HepG2 (cell line): ENCODE measurements around the gene SYT17. TPM values are rescaled to one million over a fixed set of nuclear protein-coding genes. Genes with fewer than 3 reads are reported as not detected.

ENCODE experiments used
- ATAC-seq: fragments of 200-7000 bp; cut with Tn5 transposase; 3 replicates; pipeline ENCODE4 v1.9.1; 2020; ENCODE audit warnings: mild to moderate bottlenecking, moderate library complexity
- BruUV-seq: library from RNA; stranded (reverse); fragments of 400-500 nt; replicated peaks from 2 replicates; lab custom pipeline; 2021; lab: Mats Ljungman, UMichigan
- CTCF ChIA-PET: fragments of 300-600 bp; formaldehyde crosslinking; extraction: SDS; loops from one replicate; lab custom pipeline; 2021; ENCODE audit warnings: low total read pairs, inconsistent platforms, low intra/inter-chr PET ratio; lab: Yijun Ruan, JAX
- POLR2A ChIA-PET: fragments of 350-600 bp; sonication (Branson Sonifier 250); formaldehyde crosslinking; loops from one replicate; lab custom pipeline; 2020; ENCODE audit warnings: antibody characterized with exemption, inconsistent platforms; lab: Yijun Ruan, JAX
- DNase-seq: peaks from one replicate; pipeline ENCODE4 v3.0.0-alpha.2; 2015; ENCODE audit warnings: low spot score
- FAIRE-seq: peaks from 3 replicates; lab custom pipeline; 2011; peaks lifted over from hg19 to GRCh38; lab: Jason Lieb, UNC
- H2AFZ ChIP-seq: one replicate; pipeline ENCODE4 v1.6.1; 2011; ENCODE audit warnings: low read length, inconsistent platforms
- H3K27ac ChIP-seq: fragments of 300-600 bp; 3 replicates; pipeline ENCODE4 v1.8.0; 2011; ENCODE audit warnings: mixed run types, mild to moderate bottlenecking, mixed read lengths, low read length, inconsistent platforms; ENCODE audit not compliant: insufficient read depth; ENCODE audit errors: extremely low read length
- H3K27me3 ChIP-seq, 2 experiments: fragments of 200-600 bp in 1 of 2; 2 replicates in 1 of 2; 3 replicates in 1 of 2; pipeline versions ENCODE4 v1.6.0 to v1.8.0; 2011; ENCODE audit warnings: low read length in 2 of 2, mild to moderate bottlenecking in 2 of 2, moderate library complexity in 2 of 2, inconsistent platforms in 1 of 2; ENCODE audit not compliant: insufficient read depth in 2 of 2, control insufficient read depth in 1 of 2
- H3K36me3 ChIP-seq, 2 experiments: fragments of 200-600 bp in 1 of 2; replicated peaks in 1 of 2; 2 replicates in 1 of 2; 3 replicates in 1 of 2; pipeline versions ENCODE4 v1.5.1 to v1.8.0; 2011; ENCODE audit warnings: low read length in 2 of 2, inconsistent platforms in 1 of 2; ENCODE audit not compliant: insufficient read depth in 2 of 2, control insufficient read depth in 1 of 2
- H3K4me1 ChIP-seq: 2 replicates; pipeline ENCODE4 v1.5.1; 2012; ENCODE audit warnings: low read length, inconsistent platforms; ENCODE audit not compliant: insufficient read depth
- H3K4me2 ChIP-seq: 2 replicates; pipeline ENCODE4 v1.6.0; 2011; ENCODE audit warnings: low read depth, low read length, inconsistent platforms
- H3K4me3 ChIP-seq, 3 experiments: fragments of 200-600 bp in 1 of 3; sonication (generic), shearing (Covaris generic) in 1 of 3; replicated peaks in 1 of 3; 2 replicates each; pipeline ENCODE4 v1.5.1; 2011 to 2016; ENCODE audit warnings: low read length in 3 of 3, inconsistent platforms in 2 of 3, low read depth in 2 of 3, mild to moderate bottlenecking in 2 of 3, control low read depth in 1 of 3, mixed read lengths in 1 of 3; ENCODE audit not compliant: insufficient read depth in 1 of 3
- H3K79me2 ChIP-seq: one replicate; pipeline ENCODE4 v1.6.1; 2011; ENCODE audit warnings: low read length, inconsistent platforms; ENCODE audit not compliant: insufficient read depth
- H3K9ac ChIP-seq: 2 replicates; pipeline ENCODE4 v1.6.0; 2011; ENCODE audit warnings: mild to moderate bottlenecking, low read depth, low read length, inconsistent platforms; ENCODE audit not compliant: insufficient read depth
- H3K9me3 ChIP-seq: 2 replicates; pipeline ENCODE4 v1.5.1; 2012; ENCODE audit warnings: mild to moderate bottlenecking, low read length
- H4K20me1 ChIP-seq: 2 replicates; pipeline ENCODE4 v1.6.0; 2011; ENCODE audit warnings: inconsistent platforms, mild to moderate bottlenecking, low read length, moderate library complexity; ENCODE audit not compliant: insufficient read depth
- AHR ChIP-seq: IDR thresholded peaks from 2 replicates; pipeline ENCODE4 v1.6.1; 2018; ENCODE audit warnings: missing genetic modification reagents, missing compliant biosample characterization
- ASH2L ChIP-seq: fragments of 300-600, 200-600 bp; sonication (generic); IDR thresholded peaks from 2 replicates; pipeline ENCODE4 v1.7.0; 2017; ENCODE audit warnings: low read depth, mild to moderate bottlenecking, moderate library complexity, mixed read lengths, low read length; ENCODE audit not compliant: insufficient read length
- KAT7 ChIP-seq: IDR thresholded peaks from 2 replicates; pipeline ENCODE4 v1.6.1; 2018; ENCODE audit warnings: borderline replicate concordance, missing compliant biosample characterization
- MAZ ChIP-seq, 2 experiments: sonication (generic) in 1 of 2; formaldehyde crosslinking in 1 of 2; IDR thresholded peaks; 2 replicates each; pipeline versions ENCODE4 v1.5.0 to v1.6.1; 2012 to 2020; ENCODE audit warnings: low read depth in 2 of 2, mild to moderate bottlenecking in 2 of 2, borderline replicate concordance in 1 of 2, improper control_type of control experiment in 1 of 2, low read length in 1 of 2, missing genetic modification reagents in 1 of 2, moderate library complexity in 1 of 2
- MED1 ChIP-seq: sonication (generic); formaldehyde crosslinking; IDR thresholded peaks from 2 replicates; pipeline ENCODE4 v1.4.0; 2020; ENCODE audit warnings: missing genetic modification reagents
- NR3C1 ChIP-seq: sonication (generic); formaldehyde crosslinking; IDR thresholded peaks from 2 replicates; pipeline ENCODE4 v1.4.0; 2020; ENCODE audit warnings: missing genetic modification reagents
- ZNF616 ChIP-seq: sonication (generic); formaldehyde crosslinking; IDR thresholded peaks from 2 replicates; pipeline ENCODE4 v1.5.0; 2020; ENCODE audit warnings: low read depth, mild to moderate bottlenecking, missing genetic modification reagents
- ZNF652 ChIP-seq: IDR thresholded peaks from 2 replicates; pipeline ENCODE4 v1.6.1; 2016; ENCODE audit warnings: low read depth, borderline replicate concordance
- WGBS: methylation state at CpG from one replicate; pipeline ENCODE4 v1.1.6; 2017; ENCODE audit warnings: low lambda C conversion rate; 5-methylcytosine and 5-hydroxymethylcytosine counted together
- in situ Hi-C: cut with HindIII; loops from 2 replicates; pipeline ENCODE4 v1.10.0; 2017; ENCODE audit warnings: low pct_unique_long_range_greater_than_20kb; ENCODE audit not compliant: extremely low pct_ligation_motif_present
- intact Hi-C: fragments of 100-400 bp; cut with micrococcal nuclease; formaldehyde crosslinking; loops from one replicate; pipeline ENCODE4 v1.10.0; 2022; ENCODE audit not compliant: unreplicated experiment
- polyA plus RNA-seq, 8 experiments: library from polyadenylated mRNA; depleted of rRNA in 3 of 8; stranded (reverse) in 7 of 8; unstranded in 1 of 8; fragments of >200 nt; fragmentation: Illumina TruSeq in 4 of 8; extraction: Trizol in 4 of 8; gene quantifications; 2 replicates each; pipeline versions ENCODE4 v1.2.1 to v1.2.3, GENCODE V29; 2011 to 2016; ENCODE audit warnings: low read depth in 4 of 8, missing spikeins in 1 of 8, mixed read lengths in 1 of 8; ENCODE audit not compliant: insufficient read depth in 1 of 8
- total RNA-seq, 5 experiments: library from RNA; depleted of rRNA; stranded (reverse); fragments of >200 nt; fragmentation: Illumina TruSeq; extraction: Trizol; gene quantifications; 2 replicates each; pipeline ENCODE4 v1.2.3, GENCODE V29; 2016; ENCODE audit warnings: low read depth in 1 of 5
- TF ChIP-seq, protein P1 (sequence below): sonication (generic); formaldehyde crosslinking; IDR thresholded peaks from 2 replicates; pipeline ENCODE4 v1.4.0; 2020; ENCODE audit warnings: missing genetic modification reagents, borderline replicate concordance
- TF ChIP-seq, protein P2 (sequence below): sonication (generic); formaldehyde crosslinking; IDR thresholded peaks from 2 replicates; pipeline ENCODE4 v1.5.0; 2020; ENCODE audit warnings: missing genetic modification reagents
- TF ChIP-seq, protein P3 (sequence below): sonication (generic); formaldehyde crosslinking; IDR thresholded peaks from 2 replicates; pipeline ENCODE4 v1.8.1; 2023; ENCODE audit warnings: mild to moderate bottlenecking, moderate library complexity, missing genetic modification reagents
- TF ChIP-seq, protein P4 (sequence below): IDR thresholded peaks from 2 replicates; pipeline ENCODE4 v1.6.1; 2016; ENCODE audit warnings: low read depth
- TF ChIP-seq, protein P5 (sequence below): sonication (generic); formaldehyde crosslinking; IDR thresholded peaks from 2 replicates; pipeline ENCODE4 v1.4.0; 2020; ENCODE audit warnings: missing genetic modification reagents
- TF ChIP-seq, protein P6 (sequence below): sonication (generic); formaldehyde crosslinking; IDR thresholded peaks from 2 replicates; pipeline ENCODE4 v1.8.0; 2022; ENCODE audit warnings: mild to moderate bottlenecking, missing genetic modification reagents, borderline replicate concordance

The SYT17 gene
- total and polyA plus RNA-seq, 2 of the 13 experiments (the other 11 are each of a cell fraction or from before 2014, with no cell fraction given), result 0.44 TPM; not detected in 1

DNA sequence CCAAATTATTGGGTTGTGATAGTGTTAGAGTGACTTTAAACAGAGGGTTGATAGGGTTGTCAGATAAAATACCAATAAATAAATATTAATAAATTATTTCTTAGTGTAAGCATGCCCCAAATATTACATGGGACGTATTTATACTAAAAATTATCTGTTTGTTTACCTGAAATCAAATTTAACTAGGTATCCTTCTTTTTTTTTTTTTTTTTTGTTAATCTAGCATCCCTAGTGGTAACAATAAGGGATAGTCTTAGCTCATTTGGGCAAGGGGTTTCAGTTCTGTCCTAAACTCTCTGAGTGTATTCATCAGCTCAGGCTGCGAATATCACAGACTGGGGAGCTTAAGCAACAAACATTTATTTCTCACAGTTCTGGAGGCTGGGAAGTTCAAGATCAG is 118.8 kb downstream of the SYT17 start:
- Histone ChIP-seq H4K20me1 (no peaks in the 10 kb centered on the region), H3K27me3 (peaks cover 0 to 3% of the 10 kb centered on the region in 2 experiments; a peak in 1 of 5 replicates), H3K79me2 (no peaks in the 10 kb centered on the region), H3K4me1 (peaks cover 6% of the 10 kb centered on the region; the same call in 1 of the 2 replicates), H2AFZ (no peak overlapping the region), H3K27ac (no peak overlapping the region), H3K9ac (no peak overlapping the region), H3K36me3 (no peaks in the 10 kb centered on the region), H3K4me3 (no peak overlapping the region), H3K9me3 (no peaks in the 10 kb centered on the region), H3K4me2 (no peak overlapping the region)
- intact Hi-C loops (no loop called here), in situ Hi-C loops (no loop called here)
- ATAC-seq (no peak), FAIRE-seq (peak; percentile 28), DNase-seq (no peak)
- ChIA-PET CTCF (no interaction called here), POLR2A (no interaction called here)
- no TSS peak for BruUV-seq
- under 1% methylated on average over 2 of the region's 2 CpGs for WGBS
- TF ChIP-seq, protein P1, sequence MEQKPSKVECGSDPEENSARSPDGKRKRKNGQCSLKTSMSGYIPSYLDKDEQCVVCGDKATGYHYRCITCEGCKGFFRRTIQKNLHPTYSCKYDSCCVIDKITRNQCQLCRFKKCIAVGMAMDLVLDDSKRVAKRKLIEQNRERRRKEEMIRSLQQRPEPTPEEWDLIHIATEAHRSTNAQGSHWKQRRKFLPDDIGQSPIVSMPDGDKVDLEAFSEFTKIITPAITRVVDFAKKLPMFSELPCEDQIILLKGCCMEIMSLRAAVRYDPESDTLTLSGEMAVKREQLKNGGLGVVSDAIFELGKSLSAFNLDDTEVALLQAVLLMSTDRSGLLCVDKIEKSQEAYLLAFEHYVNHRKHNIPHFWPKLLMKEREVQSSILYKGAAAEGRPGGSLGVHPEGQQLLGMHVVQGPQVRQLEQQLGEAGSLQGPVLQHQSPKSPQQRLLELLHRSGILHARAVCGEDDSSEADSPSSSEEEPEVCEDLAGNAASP (CRISPR knock-in tag), result no peak
- TF ChIP-seq ASH2L (no peak), ZNF652 (CRISPR knock-in tag) (no peak), ZNF616 (CRISPR knock-in tag) (no peak), MED1 (CRISPR knock-in tag) (no peak), NR3C1 (CRISPR knock-in tag) (no peak), AHR (no peak), KAT7 (no peak), MAZ (IDR thresholded peaks at IDR 0.05; ENCODE audit: borderline replicate concordance, low read depth, low read length) (no peak), MAZ (CRISPR knock-in tag; IDR thresholded peaks at IDR 0.05; ENCODE audit: low read depth) (no peak)
- TF ChIP-seq, protein P2, sequence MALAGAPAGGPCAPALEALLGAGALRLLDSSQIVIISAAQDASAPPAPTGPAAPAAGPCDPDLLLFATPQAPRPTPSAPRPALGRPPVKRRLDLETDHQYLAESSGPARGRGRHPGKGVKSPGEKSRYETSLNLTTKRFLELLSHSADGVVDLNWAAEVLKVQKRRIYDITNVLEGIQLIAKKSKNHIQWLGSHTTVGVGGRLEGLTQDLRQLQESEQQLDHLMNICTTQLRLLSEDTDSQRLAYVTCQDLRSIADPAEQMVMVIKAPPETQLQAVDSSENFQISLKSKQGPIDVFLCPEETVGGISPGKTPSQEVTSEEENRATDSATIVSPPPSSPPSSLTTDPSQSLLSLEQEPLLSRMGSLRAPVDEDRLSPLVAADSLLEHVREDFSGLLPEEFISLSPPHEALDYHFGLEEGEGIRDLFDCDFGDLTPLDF, result no peak
- TF ChIP-seq, protein P3, sequence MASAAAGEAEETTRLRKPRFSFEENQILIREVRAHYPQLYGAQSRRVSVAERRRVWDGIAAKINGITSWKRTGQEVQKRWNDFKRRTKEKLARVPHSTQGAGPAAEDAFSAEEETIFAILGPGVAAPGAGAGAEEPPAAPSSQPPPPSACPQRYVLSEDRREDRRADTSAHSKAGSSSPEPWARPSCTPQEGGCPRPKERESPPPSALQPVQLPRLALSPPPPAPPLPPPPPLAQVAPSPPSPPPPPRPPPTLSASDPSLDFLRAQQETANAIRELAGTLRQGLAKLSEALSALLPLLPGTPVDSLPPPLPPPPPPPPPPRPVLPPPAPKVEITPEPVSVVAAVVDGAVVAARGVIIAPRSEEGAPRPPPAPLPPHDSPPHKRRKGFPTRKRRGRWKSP (CRISPR knock-in tag), result no peak
- TF ChIP-seq, protein P4, sequence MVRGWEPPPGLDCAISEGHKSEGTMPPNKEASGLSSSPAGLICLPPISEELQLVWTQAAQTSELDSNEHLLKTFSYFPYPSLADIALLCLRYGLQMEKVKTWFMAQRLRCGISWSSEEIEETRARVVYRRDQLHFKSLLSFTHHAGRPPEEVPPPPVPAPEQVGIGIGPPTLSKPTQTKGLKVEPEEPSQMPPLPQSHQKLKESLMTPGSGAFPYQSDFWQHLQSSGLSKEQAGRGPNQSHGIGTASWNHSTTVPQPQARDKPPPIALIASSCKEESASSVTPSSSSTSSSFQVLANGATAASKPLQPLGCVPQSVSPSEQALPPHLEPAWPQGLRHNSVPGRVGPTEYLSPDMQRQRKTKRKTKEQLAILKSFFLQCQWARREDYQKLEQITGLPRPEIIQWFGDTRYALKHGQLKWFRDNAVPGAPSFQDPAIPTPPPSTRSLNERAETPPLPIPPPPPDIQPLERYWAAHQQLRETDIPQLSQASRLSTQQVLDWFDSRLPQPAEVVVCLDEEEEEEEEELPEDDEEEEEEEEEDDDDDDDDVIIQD (CRISPR knock-in tag), result no peak
- TF ChIP-seq, protein P5, sequence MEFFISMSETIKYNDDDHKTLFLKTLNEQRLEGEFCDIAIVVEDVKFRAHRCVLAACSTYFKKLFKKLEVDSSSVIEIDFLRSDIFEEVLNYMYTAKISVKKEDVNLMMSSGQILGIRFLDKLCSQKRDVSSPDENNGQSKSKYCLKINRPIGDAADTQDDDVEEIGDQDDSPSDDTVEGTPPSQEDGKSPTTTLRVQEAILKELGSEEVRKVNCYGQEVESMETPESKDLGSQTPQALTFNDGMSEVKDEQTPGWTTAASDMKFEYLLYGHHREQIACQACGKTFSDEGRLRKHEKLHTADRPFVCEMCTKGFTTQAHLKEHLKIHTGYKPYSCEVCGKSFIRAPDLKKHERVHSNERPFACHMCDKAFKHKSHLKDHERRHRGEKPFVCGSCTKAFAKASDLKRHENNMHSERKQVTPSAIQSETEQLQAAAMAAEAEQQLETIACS, result no peak
- TF ChIP-seq, protein P6, sequence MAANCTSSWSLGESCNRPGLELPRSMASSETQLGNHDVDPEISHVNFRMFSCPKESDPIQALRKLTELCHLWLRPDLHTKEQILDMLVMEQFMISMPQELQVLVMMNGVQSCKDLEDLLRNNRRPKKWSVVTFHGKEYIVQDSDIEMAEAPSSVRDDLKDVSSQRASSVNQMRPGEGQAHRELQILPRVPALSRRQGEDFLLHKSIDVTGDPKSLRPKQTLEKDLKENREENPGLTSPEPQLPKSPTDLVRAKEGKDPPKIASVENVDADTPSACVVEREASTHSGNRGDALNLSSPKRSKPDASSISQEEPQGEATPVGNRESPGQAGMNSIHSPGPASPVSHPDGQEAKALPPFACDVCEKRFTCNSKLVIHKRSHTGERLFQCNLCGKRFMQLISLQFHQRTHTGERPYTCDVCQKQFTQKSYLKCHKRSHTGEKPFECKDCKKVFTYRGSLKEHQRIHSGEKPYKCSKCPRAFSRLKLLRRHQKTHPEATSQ (CRISPR knock-in tag), result no peak
